ENCODE results near the gene AP3D1.

DNA sequence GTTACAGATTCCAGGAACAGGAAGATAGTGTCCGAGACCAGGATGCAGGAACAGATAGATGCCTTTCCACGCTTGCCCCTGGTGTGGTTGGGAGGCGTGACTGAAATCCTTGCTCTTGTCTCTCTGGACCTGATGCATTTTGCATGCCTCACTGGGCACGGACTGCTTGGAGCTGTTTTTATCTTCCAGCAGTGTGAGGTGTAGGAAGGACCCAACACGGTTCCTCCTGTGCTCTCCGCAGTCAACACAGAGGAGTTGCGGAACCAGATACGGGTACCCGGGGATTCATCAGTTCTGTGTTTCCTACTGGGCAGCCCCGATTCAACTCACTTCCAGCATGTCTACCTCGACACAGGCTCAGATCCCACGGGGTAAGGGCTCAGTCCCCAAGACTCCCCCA lies 18.9 kb upstream of the AP3D1 start:
- TF ChIP-seq, protein P1, sequence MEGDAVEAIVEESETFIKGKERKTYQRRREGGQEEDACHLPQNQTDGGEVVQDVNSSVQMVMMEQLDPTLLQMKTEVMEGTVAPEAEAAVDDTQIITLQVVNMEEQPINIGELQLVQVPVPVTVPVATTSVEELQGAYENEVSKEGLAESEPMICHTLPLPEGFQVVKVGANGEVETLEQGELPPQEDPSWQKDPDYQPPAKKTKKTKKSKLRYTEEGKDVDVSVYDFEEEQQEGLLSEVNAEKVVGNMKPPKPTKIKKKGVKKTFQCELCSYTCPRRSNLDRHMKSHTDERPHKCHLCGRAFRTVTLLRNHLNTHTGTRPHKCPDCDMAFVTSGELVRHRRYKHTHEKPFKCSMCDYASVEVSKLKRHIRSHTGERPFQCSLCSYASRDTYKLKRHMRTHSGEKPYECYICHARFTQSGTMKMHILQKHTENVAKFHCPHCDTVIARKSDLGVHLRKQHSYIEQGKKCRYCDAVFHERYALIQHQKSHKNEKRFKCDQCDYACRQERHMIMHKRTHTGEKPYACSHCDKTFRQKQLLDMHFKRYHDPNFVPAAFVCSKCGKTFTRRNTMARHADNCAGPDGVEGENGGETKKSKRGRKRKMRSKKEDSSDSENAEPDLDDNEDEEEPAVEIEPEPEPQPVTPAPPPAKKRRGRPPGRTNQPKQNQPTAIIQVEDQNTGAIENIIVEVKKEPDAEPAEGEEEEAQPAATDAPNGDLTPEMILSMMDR (IDR thresholded peaks at IDR 0.05 in 4 of 5, conservative IDR thresholded peaks at IDR 0.05 in 1 of 5): no peak
- TF ChIP-seq POLR2A (IDR thresholded peaks at IDR 0.05): no peak
